SH-SY5Y (cell line): ENCODE data around the gene SLC22A3.

Experiments used
- GATA2 ChIP-seq: IDR thresholded peaks from 2 replicates; pipeline ENCODE4 v1.6.1; 2011; ENCODE audit warnings: mild to moderate bottlenecking, low read depth, low read length
- GATA3 ChIP-seq: IDR thresholded peaks from 2 replicates; pipeline ENCODE4 v1.6.1; 2011; ENCODE audit warnings: low read depth, mild to moderate bottlenecking, low read length, moderate library complexity

- no peak for TF ChIP-seq GATA2
- no peak for TF ChIP-seq GATA3
These were observed 44.4 kb upstream of the SLC22A3 start for GRCh38 chr6:160303806-160304205.
